ENCODE results near the gene DEAF1. TPM values are rescaled to one million over a fixed set of nuclear protein-coding genes. Genes with fewer than 3 reads are reported as not detected.

The DEAF1 gene
- total and polyA plus RNA-seq, 2 experiments from 2014 or later, result 35.0 to 38.5 TPM

DNA sequence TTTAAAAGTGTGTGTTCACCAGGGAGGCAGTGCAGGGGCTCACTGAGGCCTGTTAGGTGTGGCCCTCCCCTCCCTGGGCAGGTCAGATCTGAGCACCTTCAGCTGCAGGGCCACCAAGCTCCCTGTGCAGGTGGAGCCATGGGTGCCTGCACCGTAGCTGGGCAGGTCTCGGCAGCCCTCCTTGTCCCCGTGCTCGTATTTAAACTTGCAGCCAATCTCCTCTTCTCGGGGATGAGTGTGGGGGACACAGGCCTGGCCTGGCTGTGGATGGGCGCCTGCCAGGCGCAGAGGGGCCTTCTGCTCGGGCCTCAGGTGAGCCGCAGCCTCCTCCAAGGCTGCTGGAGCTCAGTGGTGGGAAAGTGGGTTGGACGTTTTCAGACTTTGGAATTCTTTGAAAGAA lies 99.6 kb downstream of the DEAF1 start:
- Histone ChIP-seq H3K79me2 (ENCODE audit: insufficient read depth) (peaks cover 69% of the 10 kb centered on the region), H3K4me2 (ENCODE audit: unreplicated experiment) (no peak overlapping the region), H3K27ac (no peak overlapping the region), H3K27me3 (replicated peaks; ENCODE audit: insufficient read depth) (no peaks in the 10 kb centered on the region), H3K9ac (no peak overlapping the region), H3K4me1 (ENCODE audit: insufficient read depth) (no peaks in the 10 kb centered on the region), H4K20me1 (ENCODE audit: insufficient read depth) (no peaks in the 10 kb centered on the region), H2AFZ (no peak overlapping the region), H3F3A (ENCODE audit: insufficient read depth) (no peaks in the 10 kb centered on the region), H3K9me3 (ENCODE audit: low read depth) (no peaks in the 10 kb centered on the region), H3K4me3 (no peak overlapping the region), H3K36me3 (ENCODE audit: low read depth) (no peaks in the 10 kb centered on the region; the same call in 1 of the 2 replicates), H3K9me2 (ENCODE audit: insufficient read depth) (no peaks in the 10 kb centered on the region)
- no peak for TF ChIP-seq EZH2phosphoT487 (IDR thresholded peaks at IDR 0.05; ENCODE audit: insufficient read depth, low read depth)
- no peak for TF ChIP-seq EZH2 (IDR thresholded peaks at IDR 0.05; ENCODE audit: insufficient read depth, poor library complexity, severe bottlenecking)
- 91 to 97% methylated on average over 10 of the region's 10 CpGs for WGBS, 2 experiments (ENCODE audit: low coverage in 1 of 2, low lambda C conversion rate in 2 of 2, missing lambda C conversion rate in 2 of 2)
- in situ Hi-C loops (cut with MboI), result no loop called here
- DNase-seq, result no peak

Other genes starting within 250 kb of the DEAF1 start
- gene PTDSS2, start 244.9 kb downstream of the DEAF1 start, total RNA-seq (2014; rRNA removed; shearing (Covaris generic)), result 29.2 and 44.1 TPM in 2 replicates
- 20.1 and 22.2 TPM in 2 replicates for gene PTDSS2, start 244.9 kb downstream of the DEAF1 start, polyA plus RNA-seq (2016; fragmentation: Nextera tagmentation; extraction: Ambion mirVana)
- gene RNH1, start 188.0 kb downstream of the DEAF1 start, total RNA-seq (2014; rRNA removed; shearing (Covaris generic)), result 680 and 751 TPM in 2 replicates
- gene RNH1, start 188.0 kb downstream of the DEAF1 start, polyA plus RNA-seq (2016; fragmentation: Nextera tagmentation; extraction: Ambion mirVana), result 623 and 664 TPM in 2 replicates
- gene HRAS, start 159.6 kb downstream of the DEAF1 start, total RNA-seq (2014; rRNA removed; shearing (Covaris generic)), result 62.1 and 83.7 TPM in 2 replicates
- 76.9 and 85.3 TPM in 2 replicates for gene HRAS, start 159.6 kb downstream of the DEAF1 start, polyA plus RNA-seq (2016; fragmentation: Nextera tagmentation; extraction: Ambion mirVana)
- 1.3 TPM in 1 of 2 replicates, not detected in the other for gene LRRC56, start 157.7 kb downstream of the DEAF1 start, total RNA-seq (2014; rRNA removed; shearing (Covaris generic))
- 0.72 and 0.86 TPM in 2 replicates for gene LRRC56, start 157.7 kb downstream of the DEAF1 start, polyA plus RNA-seq (2016; fragmentation: Nextera tagmentation; extraction: Ambion mirVana)
- 0.22 and 2.3 TPM in 2 replicates for gene LMNTD2, start 134.5 kb downstream of the DEAF1 start, total RNA-seq (2014; rRNA removed; shearing (Covaris generic))
- gene LMNTD2, start 134.5 kb downstream of the DEAF1 start, polyA plus RNA-seq (2016; fragmentation: Nextera tagmentation; extraction: Ambion mirVana), result 0.35 and 0.36 TPM in 2 replicates
- gene RASSF7, start 134.3 kb downstream of the DEAF1 start, total RNA-seq (2014; rRNA removed; shearing (Covaris generic)), result 18.8 and 19.3 TPM in 2 replicates
- 10.6 and 11.9 TPM in 2 replicates for gene RASSF7, start 134.3 kb downstream of the DEAF1 start, polyA plus RNA-seq (2016; fragmentation: Nextera tagmentation; extraction: Ambion mirVana)
- 27.7 and 30.5 TPM in 2 replicates for gene PHRF1, start 118.8 kb downstream of the DEAF1 start, total RNA-seq (2014; rRNA removed; shearing (Covaris generic))
- 10.9 and 11.0 TPM in 2 replicates for gene PHRF1, start 118.8 kb downstream of the DEAF1 start, polyA plus RNA-seq (2016; fragmentation: Nextera tagmentation; extraction: Ambion mirVana)
- 3.7 and 11.8 TPM in 2 replicates for gene IRF7, start 79.3 kb downstream of the DEAF1 start, total RNA-seq (2014; rRNA removed; shearing (Covaris generic))
- 4.7 and 5.1 TPM in 2 replicates for gene IRF7, start 79.3 kb downstream of the DEAF1 start, polyA plus RNA-seq (2016; fragmentation: Nextera tagmentation; extraction: Ambion mirVana)
- not detected in 2 replicates for gene CDHR5, start 70.3 kb downstream of the DEAF1 start, total RNA-seq (2014; rRNA removed; shearing (Covaris generic))
- not detected in 2 replicates for gene CDHR5, start 70.3 kb downstream of the DEAF1 start, polyA plus RNA-seq (2016; fragmentation: Nextera tagmentation; extraction: Ambion mirVana)
- not detected in 2 replicates for gene SCT, start 68.0 kb downstream of the DEAF1 start, total RNA-seq (2014; rRNA removed; shearing (Covaris generic))
- not detected in 2 replicates for gene SCT, start 68.0 kb downstream of the DEAF1 start, polyA plus RNA-seq (2016; fragmentation: Nextera tagmentation; extraction: Ambion mirVana)
- not detected in 2 replicates for gene DRD4, start 58.0 kb downstream of the DEAF1 start, total RNA-seq (2014; rRNA removed; shearing (Covaris generic))
- not detected in 2 replicates for gene DRD4, start 58.0 kb downstream of the DEAF1 start, polyA plus RNA-seq (2016; fragmentation: Nextera tagmentation; extraction: Ambion mirVana)
- gene TMEM80, start 594 bp upstream of the DEAF1 start, total RNA-seq (2014; rRNA removed; shearing (Covaris generic)), result 27.0 and 37.3 TPM in 2 replicates
- 47.9 and 50.1 TPM in 2 replicates for gene TMEM80, start 594 bp upstream of the DEAF1 start, polyA plus RNA-seq (2016; fragmentation: Nextera tagmentation; extraction: Ambion mirVana)
- gene EPS8L2, start 11.0 kb upstream of the DEAF1 start, total RNA-seq (2014; rRNA removed; shearing (Covaris generic)), result 58.3 and 59.7 TPM in 2 replicates
- 46.4 and 48.2 TPM in 2 replicates for gene EPS8L2, start 11.0 kb upstream of the DEAF1 start, polyA plus RNA-seq (2016; fragmentation: Nextera tagmentation; extraction: Ambion mirVana)
- 185 and 216 TPM in 2 replicates for gene TALDO1, start 52.2 kb upstream of the DEAF1 start, total RNA-seq (2014; rRNA removed; shearing (Covaris generic))
- 313 and 318 TPM in 2 replicates for gene TALDO1, start 52.2 kb upstream of the DEAF1 start, polyA plus RNA-seq (2016; fragmentation: Nextera tagmentation; extraction: Ambion mirVana)
- gene GATD1, start 82.3 kb upstream of the DEAF1 start, total RNA-seq (2014; rRNA removed; shearing (Covaris generic)), result 38.3 and 45.0 TPM in 2 replicates
- gene GATD1, start 82.3 kb upstream of the DEAF1 start, polyA plus RNA-seq (2016; fragmentation: Nextera tagmentation; extraction: Ambion mirVana), result 27.0 and 27.4 TPM in 2 replicates
- gene CEND1, start 94.9 kb upstream of the DEAF1 start, total RNA-seq (2014; rRNA removed; shearing (Covaris generic)), result 2.1 and 2.8 TPM in 2 replicates
- gene CEND1, start 94.9 kb upstream of the DEAF1 start, polyA plus RNA-seq (2016; fragmentation: Nextera tagmentation; extraction: Ambion mirVana), result 3.4 and 3.9 TPM in 2 replicates
- gene SLC25A22, start 103.1 kb upstream of the DEAF1 start, total RNA-seq (2014; rRNA removed; shearing (Covaris generic)), result 10.5 and 13.9 TPM in 2 replicates
- 18.7 and 19.4 TPM in 2 replicates for gene SLC25A22, start 103.1 kb upstream of the DEAF1 start, polyA plus RNA-seq (2016; fragmentation: Nextera tagmentation; extraction: Ambion mirVana)
- 4.2 and 6.4 TPM in 2 replicates for gene PIDD1, start 110.0 kb upstream of the DEAF1 start, total RNA-seq (2014; rRNA removed; shearing (Covaris generic))
- 7.3 and 8.5 TPM in 2 replicates for gene PIDD1, start 110.0 kb upstream of the DEAF1 start, polyA plus RNA-seq (2016; fragmentation: Nextera tagmentation; extraction: Ambion mirVana)
- 162 and 263 TPM in 2 replicates for gene RPLP2, start 114.7 kb upstream of the DEAF1 start, total RNA-seq (2014; rRNA removed; shearing (Covaris generic))
- 726 and 744 TPM in 2 replicates for gene RPLP2, start 114.7 kb upstream of the DEAF1 start, polyA plus RNA-seq (2016; fragmentation: Nextera tagmentation; extraction: Ambion mirVana)
- gene PNPLA2, start 123.7 kb upstream of the DEAF1 start, total RNA-seq (2014; rRNA removed; shearing (Covaris generic)), result 35.2 and 38.7 TPM in 2 replicates
- 87.6 and 98.1 TPM in 2 replicates for gene PNPLA2, start 123.7 kb upstream of the DEAF1 start, polyA plus RNA-seq (2016; fragmentation: Nextera tagmentation; extraction: Ambion mirVana)
- 0.38 and 2.3 TPM in 2 replicates for gene CRACR2B, start 132.7 kb upstream of the DEAF1 start, total RNA-seq (2014; rRNA removed; shearing (Covaris generic))
- gene CRACR2B, start 132.7 kb upstream of the DEAF1 start, polyA plus RNA-seq (2016; fragmentation: Nextera tagmentation; extraction: Ambion mirVana), result 1.2 and 2.0 TPM in 2 replicates
- 1,651 and 1,751 TPM in 2 replicates for gene CD151, start 137.7 kb upstream of the DEAF1 start, total RNA-seq (2014; rRNA removed; shearing (Covaris generic))
- gene CD151, start 137.7 kb upstream of the DEAF1 start, polyA plus RNA-seq (2016; fragmentation: Nextera tagmentation; extraction: Ambion mirVana), result 796 and 807 TPM in 2 replicates
- 67.8 and 113 TPM in 2 replicates for gene POLR2L, start 147.3 kb upstream of the DEAF1 start, total RNA-seq (2014; rRNA removed; shearing (Covaris generic))
- gene POLR2L, start 147.3 kb upstream of the DEAF1 start, polyA plus RNA-seq (2016; fragmentation: Nextera tagmentation; extraction: Ambion mirVana), result 804 and 820 TPM in 2 replicates
- 340 and 393 TPM in 2 replicates for gene TSPAN4, start 147.6 kb upstream of the DEAF1 start, total RNA-seq (2014; rRNA removed; shearing (Covaris generic))
- 343 and 344 TPM in 2 replicates for gene TSPAN4, start 147.6 kb upstream of the DEAF1 start, polyA plus RNA-seq (2016; fragmentation: Nextera tagmentation; extraction: Ambion mirVana)
- 72.3 and 91.9 TPM in 2 replicates for gene CHID1, start 215.6 kb upstream of the DEAF1 start, total RNA-seq (2014; rRNA removed; shearing (Covaris generic))
- 202 and 215 TPM in 2 replicates for gene CHID1, start 215.6 kb upstream of the DEAF1 start, polyA plus RNA-seq (2016; fragmentation: Nextera tagmentation; extraction: Ambion mirVana)
- gene AP2A2, start 230.6 kb upstream of the DEAF1 start, total RNA-seq (2014; rRNA removed; shearing (Covaris generic)), result 32.2 and 38.3 TPM in 2 replicates
- 27.5 and 31.1 TPM in 2 replicates for gene AP2A2, start 230.6 kb upstream of the DEAF1 start, polyA plus RNA-seq (2016; fragmentation: Nextera tagmentation; extraction: Ambion mirVana)

Measured in GM23248 (cell line).